GM18526 (cell line): ENCODE measurements around the gene MTARC2.

Source experiments
- POLR2A ChIP-seq: IDR thresholded peaks from 3 replicates; pipeline ENCODE4 v1.6.1; 2011; ENCODE audit not compliant: insufficient read length; ENCODE audit errors: extremely low read depth

MTARC2 gene

GRCh38 chr1:220754212-220754917 is 6.2 kb downstream of the MTARC2 start:
- TF ChIP-seq POLR2A, result no peak

DNA sequence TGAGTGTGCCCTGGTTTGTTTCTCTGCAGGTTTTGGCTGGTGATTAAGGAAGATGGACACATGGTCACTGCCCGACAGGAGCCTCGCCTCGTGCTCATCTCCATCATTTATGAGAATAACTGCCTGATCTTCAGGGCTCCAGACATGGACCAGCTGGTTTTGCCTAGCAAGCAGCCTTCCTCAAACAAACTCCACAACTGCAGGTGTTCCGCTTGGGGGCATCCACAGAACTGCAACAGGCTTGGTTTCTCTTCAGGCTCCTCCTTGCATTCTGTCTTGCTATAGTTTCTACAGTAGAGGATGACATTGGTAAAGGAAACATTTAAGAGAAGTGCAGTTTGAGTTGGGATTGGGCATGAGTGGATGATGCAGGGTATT is 6.8 kb downstream of the MTARC2 start:
- no peak for TF ChIP-seq POLR2A

DNA sequence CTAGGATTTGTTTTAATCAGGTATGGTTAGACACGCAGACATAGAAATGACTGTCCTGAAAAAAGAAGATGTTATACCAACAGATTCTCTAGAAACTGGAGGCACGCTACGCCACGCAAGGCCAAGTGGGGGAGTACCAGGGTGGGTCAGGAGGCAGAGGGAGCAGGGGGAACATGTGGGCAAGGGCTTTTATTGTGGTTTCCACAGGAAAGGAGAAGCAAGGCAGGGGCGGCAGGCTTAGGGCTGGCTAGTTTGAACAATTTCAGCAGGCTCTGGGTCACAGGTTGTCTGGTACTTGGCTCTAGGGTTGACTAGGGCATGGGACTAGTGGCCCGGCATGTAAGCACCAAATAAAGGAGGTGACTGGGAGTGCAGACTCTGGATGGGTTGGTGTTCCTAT is 7.2 kb downstream of the MTARC2 start:
- TF ChIP-seq POLR2A, result no peak

DNA sequence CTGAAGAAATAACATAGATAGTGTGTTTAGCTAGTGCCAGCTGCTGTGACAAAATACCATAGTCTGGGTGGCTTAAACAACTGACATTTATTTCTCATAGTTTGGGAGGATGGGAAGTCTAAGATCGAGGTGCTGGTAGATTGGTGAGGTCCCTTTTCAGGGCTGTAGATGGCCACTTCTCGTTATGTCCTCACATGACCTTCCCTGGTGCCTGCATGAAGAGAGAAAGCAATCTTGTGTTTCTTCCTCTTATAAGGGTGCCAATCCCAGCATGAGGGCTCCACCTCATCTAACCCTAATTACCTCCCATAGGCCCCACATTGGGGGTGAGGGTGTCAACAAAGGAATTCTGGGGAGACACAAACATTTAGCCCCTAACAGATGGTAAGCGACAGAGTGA is 9.3 kb downstream of the MTARC2 start:
- no peak for TF ChIP-seq POLR2A

GRCh38 chr1:220759147-220759546 is 11.0 kb downstream of the MTARC2 start:
- TF ChIP-seq POLR2A, result no peak

DNA sequence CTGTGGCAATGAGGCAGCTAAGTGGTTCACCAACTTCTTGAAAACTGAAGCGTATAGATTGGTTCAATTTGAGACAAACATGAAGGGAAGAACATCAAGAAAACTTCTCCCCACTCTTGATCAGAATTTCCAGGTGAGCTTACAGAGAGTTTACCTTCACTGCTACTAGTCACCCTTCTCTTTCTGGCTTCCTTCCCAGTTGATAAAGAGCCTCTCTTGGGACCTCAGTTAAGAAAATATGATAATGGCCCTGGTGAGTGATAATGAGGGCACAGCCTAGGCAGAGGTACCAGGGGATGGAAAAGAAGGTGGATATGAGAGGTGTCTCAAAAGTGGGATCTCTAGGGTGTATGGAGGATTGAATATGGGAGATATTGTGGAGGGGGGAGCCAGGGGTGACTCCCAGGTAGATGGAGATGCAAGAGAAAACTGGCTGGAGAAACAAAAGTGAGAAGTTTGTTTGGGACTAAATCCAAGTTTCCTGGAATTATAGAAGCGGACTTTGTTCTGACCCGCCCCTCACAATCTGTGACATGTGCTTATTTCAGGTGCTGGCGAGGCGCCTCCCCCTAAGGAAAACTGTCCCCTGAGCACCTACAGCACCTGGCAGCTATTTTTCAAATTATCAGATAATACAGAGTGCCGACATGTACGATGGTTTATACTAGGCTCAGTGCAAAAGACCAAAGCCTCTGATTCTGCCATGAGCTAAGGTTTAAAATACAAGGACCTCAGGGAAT is 13.7 kb downstream of the MTARC2 start:
- no peak for TF ChIP-seq POLR2A

DNA sequence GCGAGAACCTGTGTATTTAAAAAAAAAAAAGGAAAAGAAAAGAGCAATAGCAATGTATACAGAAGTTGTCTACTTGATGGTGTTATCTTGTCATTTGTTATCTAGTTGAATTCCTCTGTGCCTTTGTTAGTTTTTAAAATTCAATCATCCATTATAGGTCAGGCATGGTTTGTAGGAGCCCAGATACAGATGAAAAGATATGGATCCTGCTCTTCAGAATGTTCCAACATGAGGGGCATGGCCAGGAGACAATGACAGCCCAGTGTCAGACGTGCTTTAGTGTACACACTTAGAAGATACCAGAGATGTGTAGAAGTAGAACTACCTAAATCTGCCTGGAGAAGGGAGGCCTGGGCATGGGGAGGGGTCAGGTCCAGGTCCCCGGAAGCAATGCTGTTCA is 16.6 kb downstream of the MTARC2 start:
- no peak for TF ChIP-seq POLR2A

DNA sequence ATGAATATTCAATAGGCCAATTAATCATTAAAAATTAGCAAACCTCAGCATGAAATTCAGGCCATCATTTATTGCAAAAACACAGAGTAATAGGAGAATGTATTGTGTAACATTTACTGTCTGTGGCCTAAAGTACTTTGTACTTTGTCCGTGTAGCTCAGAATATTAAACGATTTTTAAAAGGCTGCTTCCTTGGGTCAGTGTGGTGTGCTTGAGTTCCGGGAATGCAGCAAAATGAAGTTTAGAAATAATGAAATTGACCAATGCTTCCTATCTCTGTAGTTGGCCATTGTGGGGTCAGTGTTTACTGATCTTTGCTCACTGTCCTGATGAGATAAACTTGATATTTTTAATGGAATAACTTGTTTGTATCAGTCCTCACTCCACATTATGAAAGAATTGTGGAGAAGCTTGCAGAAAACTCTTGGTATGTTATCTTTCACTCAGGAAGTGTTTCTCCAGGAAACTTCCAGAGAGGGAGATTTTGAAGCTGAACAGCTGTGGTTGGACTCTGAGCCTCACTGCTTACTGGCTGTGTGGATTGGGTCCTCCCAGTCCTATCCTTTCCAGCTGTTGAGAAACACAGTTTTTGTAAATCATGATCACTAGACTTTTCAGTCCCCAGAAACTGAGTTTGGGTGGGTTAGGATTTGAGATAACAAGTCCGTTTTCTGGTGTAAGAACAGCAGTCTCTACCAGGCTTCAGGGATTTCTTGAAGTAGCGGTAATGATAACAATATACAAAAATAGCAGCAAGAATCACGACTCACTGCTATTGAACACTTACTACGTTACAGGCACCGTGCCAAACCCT is 19.4 kb downstream of the MTARC2 start:
- no peak for TF ChIP-seq POLR2A

DNA sequence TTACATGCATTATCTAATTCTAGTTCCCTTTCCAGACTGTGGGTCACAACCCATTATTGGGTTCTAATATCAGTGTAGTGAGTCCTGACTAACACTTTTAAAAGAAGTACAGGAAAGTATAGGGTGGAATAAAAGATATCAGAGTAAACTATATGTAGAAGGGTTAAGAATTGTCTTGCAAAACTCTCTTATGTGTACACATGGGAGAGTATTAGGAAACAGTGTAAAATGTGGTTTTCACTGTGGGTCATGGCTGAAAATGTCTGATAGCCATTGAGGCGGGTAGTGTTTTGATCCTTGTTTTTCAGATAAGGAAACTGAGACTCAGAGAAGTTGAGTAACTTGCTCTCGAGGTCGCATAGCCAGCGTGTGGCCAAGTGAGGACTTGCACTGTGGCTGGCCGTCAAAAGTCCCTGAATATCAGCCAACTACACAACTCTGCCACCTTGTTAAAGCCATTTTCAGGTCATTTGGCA is 20.0 kb downstream of the MTARC2 start:
- no peak for TF ChIP-seq POLR2A

- no peak for TF ChIP-seq POLR2A
These were observed 21.1 kb downstream of the MTARC2 start for GRCh38 chr1:220769205-220769604.

DNA sequence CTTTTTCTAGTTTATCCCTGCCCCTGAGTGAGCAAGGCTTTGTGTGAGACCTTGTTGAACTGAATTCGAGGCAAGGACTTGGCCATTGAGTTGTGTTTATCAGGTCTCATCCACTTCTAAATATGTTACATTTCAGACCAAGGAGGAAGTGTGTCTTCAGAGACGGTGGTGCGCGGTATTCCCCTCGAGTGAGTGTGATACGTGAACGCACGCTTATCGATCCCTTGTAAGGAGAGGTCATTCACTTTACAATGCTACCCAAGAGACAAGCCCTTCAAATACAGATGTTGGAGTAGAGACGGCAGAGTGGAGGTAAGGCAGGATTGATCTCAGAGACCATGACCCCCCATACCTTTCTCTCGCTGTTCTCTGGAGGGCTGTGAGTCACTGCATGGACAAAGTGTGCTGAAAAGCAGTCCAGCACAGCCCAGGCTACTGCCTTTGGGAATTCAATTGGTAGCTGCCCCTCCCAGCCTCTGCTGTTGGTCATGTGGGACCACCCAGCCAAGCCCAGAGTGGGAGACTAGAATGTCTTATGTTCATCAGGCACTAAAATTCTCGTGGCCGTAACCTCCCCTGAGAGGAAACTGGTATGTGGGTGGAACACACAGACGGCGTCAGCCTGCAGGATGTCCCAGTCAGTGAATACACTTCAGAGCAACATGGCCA is 22.3 kb downstream of the MTARC2 start:
- TF ChIP-seq POLR2A, result no peak

DNA sequence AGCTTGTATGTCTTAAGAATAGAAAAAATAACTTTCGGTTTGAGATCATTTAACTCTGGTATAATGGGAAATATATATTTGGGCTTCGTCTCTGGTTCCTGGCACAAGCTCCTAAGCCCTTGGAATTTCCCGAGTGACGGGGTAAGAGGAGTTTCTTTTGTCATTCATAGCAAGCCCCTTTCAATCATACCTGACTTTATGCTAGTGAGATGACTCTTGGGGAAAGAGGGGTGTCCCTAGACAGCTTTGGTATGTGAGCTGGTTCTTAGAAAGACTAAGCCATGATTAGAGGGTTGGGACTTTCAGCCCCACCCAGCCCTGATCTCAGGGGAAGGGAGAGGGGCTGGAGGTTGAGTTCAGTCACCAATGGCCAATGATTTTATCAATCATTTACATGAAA is 24.7 kb downstream of the MTARC2 start:
- TF ChIP-seq POLR2A, result no peak

DNA sequence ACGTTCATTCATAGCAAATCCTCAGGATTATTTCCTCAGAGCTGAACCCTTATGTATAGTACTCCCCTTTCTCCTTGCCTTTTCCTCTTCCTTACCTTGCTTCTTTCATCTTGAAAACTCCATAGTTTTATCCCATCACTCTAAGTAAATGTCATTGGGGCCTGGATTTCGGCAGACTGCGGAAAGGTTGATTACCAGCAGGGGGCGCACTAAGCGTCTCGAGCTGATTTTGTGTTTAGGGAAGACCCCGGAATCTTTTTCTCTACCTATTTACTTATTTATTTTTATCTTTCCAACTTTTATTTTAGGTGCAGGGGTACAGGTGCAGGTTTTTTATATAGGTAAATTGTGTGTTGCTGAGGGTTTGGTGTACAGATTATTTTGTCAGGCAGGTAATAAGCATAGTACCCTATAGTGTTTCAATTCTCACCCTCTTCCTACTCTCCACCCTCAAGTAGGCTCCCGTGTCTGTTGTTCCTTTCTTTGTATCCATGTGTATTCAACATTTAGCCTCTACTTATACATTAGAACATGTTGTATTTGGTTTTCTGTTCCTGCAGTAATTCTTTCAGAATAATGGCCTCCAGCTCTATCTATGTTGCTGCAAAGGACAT is 27.2 kb downstream of the MTARC2 start:
- TF ChIP-seq POLR2A, result no peak

GRCh38 chr1:220776254-220776653 is 28.1 kb downstream of the MTARC2 start:
- no peak for TF ChIP-seq POLR2A
